COLO668 (cell line): ENCODE data around the gene FIBCD1.

Source experiments
- DNase-seq: peaks from one replicate; lab custom pipeline; 2025; ENCODE audit not compliant: unreplicated experiment; lab: John Stamatoyannopoulos, UW

FIBCD1 gene

DNA sequence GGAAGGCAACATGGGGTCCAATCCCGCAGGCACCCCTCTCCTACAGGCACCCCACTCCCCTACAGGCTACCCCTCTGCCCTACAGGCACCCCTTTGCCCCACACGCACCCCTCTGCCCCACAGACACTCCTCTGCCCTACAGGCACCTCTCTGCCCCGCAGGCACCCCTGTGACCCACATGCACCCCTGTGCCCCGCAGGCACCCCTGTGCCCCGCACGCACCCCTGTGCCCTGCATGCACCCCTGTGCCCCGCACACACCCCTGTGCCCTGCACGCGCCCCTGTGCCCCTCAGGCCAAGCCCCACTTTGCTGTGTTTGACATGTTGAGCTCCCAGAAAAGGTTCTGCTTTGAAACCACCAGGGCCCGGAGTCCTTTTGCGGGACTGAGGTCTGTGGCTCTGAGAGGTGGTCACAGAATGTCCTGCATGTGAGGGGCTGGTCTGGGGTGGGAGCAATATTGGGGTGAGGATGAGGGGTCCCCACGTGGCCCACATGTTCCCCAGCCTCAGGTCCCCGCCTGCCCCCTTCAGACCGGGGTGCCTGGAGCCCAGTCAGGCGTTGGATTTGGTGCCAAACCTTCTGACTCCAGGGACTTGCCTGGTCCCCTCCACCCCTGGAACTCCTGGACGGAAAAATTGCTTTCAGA, 41.8 kb downstream of the FIBCD1 start:
- DNase-seq, result no peak

DNA sequence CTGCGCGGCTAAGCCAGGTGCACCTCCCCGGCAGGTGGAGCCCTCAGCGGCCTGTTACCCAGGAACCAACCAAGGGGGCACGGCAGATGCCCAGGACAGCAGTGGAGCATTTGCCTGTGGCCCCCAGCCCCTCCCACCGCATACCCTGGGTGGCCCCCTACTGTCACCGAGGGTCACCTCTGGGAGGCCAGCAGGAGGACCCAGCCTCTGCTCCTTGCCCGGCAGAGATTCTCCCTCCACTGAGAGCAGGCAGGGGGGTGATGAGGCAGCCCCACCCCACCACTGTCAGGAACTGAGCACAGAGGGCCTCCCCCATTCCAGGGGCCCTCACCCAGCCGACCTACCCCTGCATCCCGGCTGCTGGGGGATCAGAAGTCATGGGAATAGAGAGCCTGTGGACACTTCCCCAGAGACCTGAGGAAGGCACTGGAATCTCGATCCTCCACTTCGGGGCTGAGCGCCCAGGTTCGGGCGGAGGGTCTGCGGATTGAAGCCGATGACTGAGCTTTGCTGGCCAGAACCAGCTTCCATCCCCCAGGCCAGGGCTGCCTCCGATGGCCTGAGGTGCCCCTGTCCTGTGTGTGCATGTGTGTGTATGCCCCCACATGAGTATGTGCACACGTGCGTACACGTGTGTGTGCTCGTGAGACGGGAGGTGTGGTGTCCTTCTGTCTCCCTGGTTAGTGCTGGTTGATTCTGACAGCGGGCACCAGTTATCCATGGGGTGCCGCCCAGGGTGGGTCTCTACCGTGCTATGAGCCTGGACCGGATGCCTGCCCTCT, 42.6 kb downstream of the FIBCD1 start, which contains the start of gene QRFP:
Gene QRFP (minus strand): TSS at position 580 of the 782 bp plus-strand sequence. CDS start 2,974 bp downstream, outside the sequence.
- peak; percentile 63 for DNase-seq

GRCh38 chr9:130895481-130896232, 43.4 kb downstream of the FIBCD1 start:
- DNase-seq, result no peak

- no peak for DNase-seq
Measured at GRCh38 chr9:130895038-130895437, 44.0 kb downstream of the FIBCD1 start.

DNA sequence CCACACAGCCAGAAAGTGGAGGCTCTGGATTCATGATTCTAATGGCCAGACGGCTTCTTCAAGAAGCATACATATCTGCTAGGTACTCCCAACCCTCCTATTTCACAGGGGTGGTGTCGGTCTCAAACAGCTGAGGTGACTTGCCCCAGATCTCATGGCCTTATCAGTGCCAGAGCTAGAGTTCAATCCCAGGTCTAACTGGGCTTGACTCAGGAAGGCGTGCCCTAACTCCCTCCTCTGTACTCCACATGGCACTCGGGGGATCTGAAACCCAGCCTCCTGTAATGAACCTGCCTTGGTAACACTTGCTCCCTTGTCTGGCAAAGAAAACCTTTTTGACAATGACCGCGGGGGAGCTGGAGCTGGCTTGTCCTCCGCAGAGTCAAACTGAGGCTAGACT, 44.5 kb downstream of the FIBCD1 start:
- DNase-seq, result no peak

- DNase-seq, result no peak
Measured at GRCh38 chr9:130893341-130894101, 45.5 kb downstream of the FIBCD1 start.

DNA sequence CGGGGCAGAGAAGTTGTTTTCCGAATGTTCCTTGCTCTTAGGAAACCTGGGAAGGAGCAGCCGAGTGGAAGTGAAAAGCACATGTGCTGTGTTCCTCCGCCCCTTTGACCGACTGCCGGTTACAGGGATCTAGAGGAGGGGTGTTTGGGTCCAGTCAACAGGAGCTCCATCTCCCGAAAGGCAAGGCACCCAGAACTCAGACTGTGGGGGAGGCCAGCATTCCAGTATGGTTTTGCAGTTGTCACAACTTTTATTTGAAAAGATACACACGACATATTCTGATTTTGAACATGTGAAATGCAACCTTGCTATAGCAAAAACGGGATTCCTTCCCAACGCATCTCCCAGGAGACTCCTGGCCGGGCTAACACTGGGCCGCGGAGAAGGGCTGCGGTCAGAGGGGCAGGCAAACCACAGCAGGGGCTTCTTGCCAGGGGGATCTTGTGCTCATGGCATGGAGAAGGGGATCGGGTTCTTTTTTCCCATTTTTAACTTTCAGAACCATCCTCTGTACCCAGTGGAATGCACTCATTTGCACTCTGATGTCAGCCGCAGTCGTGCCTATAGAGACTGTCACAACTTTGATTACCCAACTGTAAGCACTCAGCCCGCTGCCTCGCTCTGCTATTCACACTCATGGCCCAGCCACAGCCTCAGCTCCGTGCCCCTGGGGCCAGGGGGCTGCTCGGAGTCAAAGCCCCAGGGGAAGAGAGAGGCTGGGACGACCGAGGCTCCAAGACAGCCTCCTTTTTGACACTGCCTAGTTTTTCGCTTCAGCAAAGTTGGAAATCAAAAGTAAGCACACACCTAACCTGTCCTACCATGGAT, 46.4 kb downstream of the FIBCD1 start:
- no peak for DNase-seq

DNA sequence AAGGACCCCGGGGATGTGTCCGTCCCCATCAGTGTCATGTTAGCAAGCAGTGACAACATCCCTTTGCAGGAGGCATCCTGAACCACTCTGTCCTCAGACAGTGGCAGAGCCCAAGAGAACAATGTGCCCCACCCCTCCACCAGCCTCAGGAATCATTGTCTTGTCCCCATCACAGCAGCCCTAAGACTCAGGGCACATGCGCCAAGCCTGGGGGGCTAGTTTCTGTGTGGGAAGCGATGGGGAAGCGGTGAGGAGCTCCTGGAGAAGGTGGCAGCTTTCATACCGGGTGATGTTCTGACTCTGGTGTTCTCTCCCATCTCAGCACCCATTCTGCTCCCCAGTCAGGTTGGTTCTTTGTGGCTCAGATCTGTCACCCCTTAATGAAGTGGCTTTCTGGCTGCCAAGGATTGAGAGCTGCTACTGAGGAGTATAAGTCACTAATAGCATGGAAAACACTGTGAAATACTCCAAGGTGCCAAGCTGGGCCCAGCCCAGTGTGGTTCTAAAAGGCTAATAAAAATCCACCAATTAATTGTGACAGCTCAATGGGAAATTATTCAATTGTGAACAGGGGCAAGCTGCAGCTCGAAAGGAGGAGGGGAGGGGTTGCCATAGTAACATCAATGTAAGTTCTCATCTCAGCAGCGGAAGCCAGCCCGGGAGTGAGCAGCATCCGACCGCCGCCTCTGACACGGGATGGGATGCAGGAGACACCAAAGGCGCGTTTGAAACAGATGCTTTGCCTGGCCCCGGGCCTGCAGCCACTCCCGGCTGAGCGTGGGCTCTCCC, 47.2 kb downstream of the FIBCD1 start:
- no peak for DNase-seq

GRCh38 chr9:130890870-130891687, 48.0 kb downstream of the FIBCD1 start:
- no peak for DNase-seq

DNA sequence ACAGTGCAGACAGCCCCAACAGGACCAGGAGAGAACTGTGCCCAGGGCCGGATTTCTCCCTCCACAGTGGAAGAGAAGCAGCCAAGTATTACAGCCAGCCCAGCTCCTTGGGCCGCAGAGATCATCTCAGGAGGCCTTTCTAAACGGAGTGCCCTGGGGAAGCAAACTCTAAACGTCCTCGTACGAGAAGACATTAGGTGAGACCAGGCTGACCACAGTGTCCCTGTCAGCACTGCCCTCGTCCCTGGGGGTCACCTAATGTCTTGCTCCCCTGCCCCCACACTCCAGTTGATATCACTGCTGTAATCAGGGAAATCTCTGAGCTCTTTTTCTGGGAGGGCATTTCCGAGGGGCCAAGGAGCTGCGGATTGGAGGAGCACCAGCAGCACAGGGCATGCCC, 48.9 kb downstream of the FIBCD1 start:
- no peak for DNase-seq

DNA sequence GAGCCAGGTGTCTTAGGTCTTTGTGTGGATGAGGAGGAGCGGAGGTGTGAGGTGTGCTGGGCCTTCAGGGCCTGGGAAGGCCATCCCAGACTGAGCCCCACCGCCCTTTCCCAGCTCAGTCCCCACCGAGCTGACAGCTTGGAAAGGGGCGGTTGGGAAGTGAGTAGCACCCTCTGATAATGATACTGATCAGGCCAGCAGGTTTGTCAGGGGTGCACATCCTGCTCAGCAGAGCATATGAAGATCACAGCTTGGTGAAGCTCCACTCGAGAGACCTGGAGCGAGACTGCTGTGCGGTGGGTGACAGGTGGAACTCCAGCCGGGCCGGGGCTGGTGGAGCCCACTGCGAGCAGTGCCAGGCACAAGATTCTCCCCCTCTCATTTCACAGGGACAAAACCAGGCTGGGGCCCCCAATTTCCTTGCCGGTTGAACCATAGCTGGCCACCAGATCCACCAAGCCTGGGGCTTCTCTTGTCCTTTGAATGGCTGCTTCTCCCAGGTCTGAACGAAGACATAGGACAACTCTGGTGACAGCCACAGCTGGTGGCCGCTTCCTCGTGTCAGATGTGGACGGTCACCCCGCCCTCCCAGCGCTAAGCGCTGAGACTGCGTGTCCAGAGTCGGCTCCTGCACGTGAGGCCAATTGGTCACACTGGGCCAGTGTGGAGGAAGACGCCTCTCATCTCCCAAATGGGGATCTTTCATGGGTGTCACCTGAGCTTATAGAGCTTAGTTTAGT, 50.7 kb downstream of the FIBCD1 start:
- no peak for DNase-seq

DNA sequence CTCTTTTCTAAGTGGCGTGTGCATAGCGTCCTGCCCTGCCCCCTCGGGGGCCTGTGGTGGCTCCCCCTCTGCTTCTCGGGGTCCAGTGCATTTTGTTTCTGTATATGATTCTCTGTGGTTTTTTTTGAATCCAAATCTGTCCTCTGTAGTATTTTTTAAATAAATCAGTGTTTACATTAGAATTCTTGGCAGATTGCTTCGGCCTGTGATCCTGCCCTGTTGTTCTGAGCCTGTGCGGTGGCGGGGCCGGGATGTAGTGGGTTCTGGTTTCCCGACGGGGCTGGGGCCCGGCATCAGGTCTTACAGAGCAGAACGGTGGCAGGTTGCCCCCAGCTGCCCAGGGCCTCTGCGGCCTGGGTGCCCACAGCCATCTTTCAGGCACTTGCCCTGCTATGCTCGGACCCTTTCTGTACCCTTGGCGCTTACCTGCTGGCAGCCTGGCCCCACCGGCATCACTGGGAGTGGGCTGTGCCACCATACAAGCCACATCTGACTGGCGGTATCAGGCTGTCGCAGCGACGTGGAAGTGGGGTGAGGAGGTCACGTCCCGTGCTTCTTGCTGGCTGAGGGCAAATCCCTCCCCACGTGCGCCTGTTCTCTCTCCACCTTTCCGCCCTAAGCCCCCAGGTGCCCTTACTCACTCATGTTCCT, 51.4 kb downstream of the FIBCD1 start:
- DNase-seq, result no peak

GRCh38 chr9:130886981-130887380, 52.1 kb downstream of the FIBCD1 start:
- no peak for DNase-seq

DNA sequence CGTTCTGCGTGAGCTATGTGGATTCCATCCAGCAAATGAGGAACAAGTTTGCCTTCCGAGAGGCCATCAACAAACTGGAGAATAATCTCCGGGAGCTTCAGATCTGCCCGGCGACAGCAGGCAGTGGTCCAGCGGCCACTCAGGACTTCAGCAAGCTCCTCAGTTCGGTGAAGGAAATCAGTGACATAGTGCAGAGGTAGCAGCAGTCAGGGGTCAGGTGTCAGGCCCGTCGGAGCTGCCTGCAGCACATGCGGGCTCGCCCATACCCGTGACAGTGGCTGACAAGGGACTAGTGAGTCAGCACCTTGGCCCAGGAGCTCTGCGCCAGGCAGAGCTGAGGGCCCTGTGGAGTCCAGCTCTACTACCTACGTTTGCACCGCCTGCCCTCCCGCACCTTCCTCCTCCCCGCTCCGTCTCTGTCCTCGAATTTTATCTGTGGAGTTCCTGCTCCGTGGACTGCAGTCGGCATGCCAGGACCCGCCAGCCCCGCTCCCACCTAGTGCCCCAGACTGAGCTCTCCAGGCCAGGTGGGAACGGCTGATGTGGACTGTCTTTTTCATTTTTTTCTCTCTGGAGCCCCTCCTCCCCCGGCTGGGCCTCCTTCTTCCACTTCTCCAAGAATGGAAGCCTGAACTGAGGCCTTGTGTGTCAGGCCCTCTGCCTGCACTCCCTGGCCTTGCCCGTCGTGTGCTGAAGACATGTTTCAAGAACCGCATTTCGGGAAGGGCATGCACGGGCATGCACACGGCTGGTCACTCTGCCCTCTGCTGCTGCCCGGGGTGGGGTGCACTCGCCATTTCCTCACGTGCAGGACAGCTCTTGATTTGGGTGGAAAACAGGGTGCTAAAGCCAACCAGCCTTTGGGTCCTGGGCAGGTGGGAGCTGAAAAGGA, 53.3 kb downstream of the FIBCD1 start:
- DNase-seq, result no peak

DNA sequence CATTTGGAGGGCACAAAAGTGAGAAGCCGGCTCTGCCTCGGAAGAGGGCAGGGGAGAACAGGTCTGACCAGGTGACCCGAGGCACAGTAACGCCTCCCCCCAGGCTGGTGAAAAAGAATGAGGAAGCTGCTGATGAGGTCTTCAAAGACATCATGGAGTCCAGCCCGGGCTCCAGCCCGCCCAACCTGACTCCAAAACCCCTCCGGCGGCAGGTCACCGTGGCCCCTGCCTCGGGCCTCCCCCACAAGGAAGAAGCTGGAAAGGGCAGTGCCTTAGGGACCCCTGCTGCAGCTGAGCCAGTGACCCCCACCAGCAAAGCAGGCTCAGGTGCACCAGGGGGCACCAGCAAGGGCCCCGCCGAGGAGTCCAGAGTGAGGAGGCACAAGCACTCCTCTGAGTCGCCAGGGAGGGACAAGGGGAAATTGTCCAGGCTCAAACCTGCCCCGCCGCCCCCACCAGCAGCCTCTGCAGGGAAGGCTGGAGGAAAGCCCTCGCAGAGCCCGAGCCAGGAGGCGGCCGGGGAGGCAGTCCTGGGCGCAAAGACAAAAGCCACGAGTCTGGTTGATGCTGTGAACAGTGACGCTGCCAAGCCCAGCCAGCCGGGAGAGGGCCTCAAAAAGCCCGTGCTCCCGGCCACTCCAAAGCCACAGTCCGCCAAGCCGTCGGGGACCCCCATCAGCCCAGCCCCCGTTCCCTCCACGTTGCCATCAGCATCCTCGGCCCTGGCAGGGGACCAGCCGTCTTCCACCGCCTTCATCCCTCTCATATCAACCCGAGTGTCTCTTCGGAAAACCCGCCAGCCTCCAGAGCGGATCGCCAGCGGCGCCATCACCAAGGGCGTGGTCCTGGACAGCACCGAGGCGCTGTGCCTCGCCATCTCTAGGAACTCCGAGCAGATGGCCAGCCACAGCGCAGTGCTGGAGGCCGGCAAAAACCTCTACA, 54.2 kb downstream of the FIBCD1 start:
- DNase-seq, result no peak
